ENCODE results near the gene VPS13D.

DNA sequence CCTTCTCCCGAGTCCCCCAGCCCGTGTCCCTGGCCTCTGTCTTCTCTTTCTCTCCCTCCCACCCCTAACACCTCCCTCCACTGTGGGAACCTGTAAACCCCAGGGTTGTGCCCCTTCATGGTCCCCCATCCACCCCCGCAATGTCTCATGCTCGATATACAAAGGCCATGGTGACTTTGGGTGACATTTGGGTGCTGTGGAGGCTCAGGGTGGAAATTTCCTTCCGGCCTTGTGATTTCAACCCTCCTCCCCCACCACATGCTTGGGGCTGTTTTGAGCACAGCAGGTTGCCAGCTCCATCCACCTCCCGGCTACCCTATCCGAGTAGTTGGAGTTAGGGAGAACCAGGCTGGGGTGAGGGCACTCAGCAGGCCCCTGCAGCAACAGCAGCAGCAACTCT is 25.7 kb upstream of the VPS13D start:
- TF ChIP-seq, protein P1, sequence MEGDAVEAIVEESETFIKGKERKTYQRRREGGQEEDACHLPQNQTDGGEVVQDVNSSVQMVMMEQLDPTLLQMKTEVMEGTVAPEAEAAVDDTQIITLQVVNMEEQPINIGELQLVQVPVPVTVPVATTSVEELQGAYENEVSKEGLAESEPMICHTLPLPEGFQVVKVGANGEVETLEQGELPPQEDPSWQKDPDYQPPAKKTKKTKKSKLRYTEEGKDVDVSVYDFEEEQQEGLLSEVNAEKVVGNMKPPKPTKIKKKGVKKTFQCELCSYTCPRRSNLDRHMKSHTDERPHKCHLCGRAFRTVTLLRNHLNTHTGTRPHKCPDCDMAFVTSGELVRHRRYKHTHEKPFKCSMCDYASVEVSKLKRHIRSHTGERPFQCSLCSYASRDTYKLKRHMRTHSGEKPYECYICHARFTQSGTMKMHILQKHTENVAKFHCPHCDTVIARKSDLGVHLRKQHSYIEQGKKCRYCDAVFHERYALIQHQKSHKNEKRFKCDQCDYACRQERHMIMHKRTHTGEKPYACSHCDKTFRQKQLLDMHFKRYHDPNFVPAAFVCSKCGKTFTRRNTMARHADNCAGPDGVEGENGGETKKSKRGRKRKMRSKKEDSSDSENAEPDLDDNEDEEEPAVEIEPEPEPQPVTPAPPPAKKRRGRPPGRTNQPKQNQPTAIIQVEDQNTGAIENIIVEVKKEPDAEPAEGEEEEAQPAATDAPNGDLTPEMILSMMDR (conservative IDR thresholded peaks at IDR 0.05; ENCODE audit: low read depth, low read length): no peak
- no peak for TF ChIP-seq EZH2 (IDR thresholded peaks at IDR 0.05; ENCODE audit: low read length, unreplicated experiment)
- TF ChIP-seq EZH2phosphoT487 (IDR thresholded peaks at IDR 0.05; ENCODE audit: borderline replicate concordance, low read length): no peak

All from PC-3 (cell line).